Measurements from ENCODE around the gene SNAI1.
"Not testable (repeated sequence)": the region's sequence is repeated elsewhere in the genome, so short reads cannot be mapped to it uniquely, and the experiment has no call there.

The SNAI1 gene

DNA sequence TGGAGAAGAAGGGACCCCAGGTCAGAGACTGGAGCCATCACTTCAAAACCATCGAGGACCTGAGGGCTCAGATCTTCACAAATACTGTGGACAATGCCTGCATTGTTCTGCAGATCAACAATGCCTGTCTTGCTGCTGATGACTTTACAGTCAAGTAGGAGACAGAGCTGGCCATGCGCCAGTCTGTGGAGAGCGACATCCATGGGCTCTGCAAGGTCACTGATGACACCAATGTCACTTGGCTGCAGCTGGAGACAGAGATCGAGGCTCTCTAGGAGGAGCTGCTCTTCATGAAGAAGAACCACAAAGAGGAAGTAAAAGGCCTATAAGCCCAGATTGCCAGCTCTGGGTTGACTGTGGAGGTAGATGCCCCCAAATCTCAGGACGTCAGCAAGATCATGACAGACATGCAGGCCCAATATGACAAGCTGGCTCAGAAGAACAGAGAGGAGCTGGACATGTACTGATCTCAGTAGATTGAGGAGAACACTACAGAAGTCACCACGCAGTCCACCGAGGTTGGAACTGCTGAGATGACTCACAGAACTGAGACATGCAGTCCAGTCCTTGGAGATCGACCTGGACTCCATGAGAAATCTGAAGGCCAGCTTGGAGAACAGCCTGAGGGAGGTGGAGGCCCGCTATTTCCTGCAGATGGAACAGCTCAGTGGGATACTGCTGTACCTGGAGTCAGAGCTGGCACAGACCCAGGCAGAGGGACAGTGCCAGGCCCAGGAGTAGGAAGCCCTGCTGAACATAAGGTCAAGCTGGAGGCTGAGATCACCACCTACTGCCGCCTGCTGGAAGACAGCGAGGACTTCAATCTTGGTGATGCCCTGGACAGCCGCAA is 25.5 kb upstream of the SNAI1 start:
- in situ Hi-C loops (cut with MboI; ENCODE audit: low pct_unique_long_range_greater_than_20kb, low sequenced_read_pairs): not testable (repeated sequence)
- DNase-seq: peak; percentile 53

- no peak for DNase-seq
- in situ Hi-C loops (cut with MboI; ENCODE audit: low pct_unique_long_range_greater_than_20kb, low sequenced_read_pairs): no loop called here
Observed at GRCh38 chr20:49961413-49961812, 21.4 kb upstream of the SNAI1 start.

- DNase-seq: peak; percentile 75
- in situ Hi-C loops (cut with MboI; ENCODE audit: low pct_unique_long_range_greater_than_20kb, low sequenced_read_pairs): no loop called here
Observed at GRCh38 chr20:49964964-49965780, 17.6 kb upstream of the SNAI1 start.

GRCh38 chr20:49965781-49966305 is 16.9 kb upstream of the SNAI1 start:
- DNase-seq: no peak
- in situ Hi-C loops (cut with MboI; ENCODE audit: low pct_unique_long_range_greater_than_20kb, low sequenced_read_pairs): no loop called here

DNA sequence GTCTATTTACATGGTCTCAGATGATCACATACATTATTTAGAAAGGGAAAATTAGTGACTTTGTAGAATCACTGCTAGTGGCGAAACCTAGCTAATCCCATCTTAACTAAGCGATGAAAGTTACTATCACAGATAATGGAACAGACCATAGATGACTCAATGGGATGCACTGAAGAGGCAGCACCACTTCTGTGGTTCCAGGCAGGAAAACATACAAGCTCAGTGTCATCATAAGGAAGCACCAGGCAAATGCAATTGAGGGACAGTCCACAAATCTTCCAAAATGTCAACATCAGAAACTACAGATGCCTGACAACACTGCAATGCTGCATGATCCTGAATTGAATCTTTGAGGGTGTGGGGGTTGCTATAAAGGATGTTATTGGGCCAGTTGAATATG is 15.9 kb upstream of the SNAI1 start:
- no peak for DNase-seq
- in situ Hi-C loops (cut with MboI; ENCODE audit: low pct_unique_long_range_greater_than_20kb, low sequenced_read_pairs): no loop called here

DNA sequence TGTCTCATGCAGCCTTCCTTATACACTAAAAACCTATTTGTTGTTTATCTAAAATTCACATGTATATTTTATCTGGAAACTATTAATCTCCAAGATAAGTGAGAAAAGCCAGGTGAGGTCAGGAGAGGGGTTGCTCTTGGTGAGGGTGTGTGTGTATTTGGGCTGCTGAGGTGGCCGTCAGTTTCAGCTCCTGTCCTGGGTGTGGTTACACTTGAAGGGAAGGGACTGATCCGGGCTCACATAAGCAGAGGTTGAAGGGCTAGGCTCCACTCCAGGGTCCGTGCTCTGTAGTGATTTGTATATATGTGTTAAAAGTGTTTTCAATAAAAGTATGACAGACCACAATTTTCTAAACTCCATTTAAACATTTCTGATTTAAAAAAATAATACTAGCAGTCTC is 13.5 kb upstream of the SNAI1 start:
- no peak for DNase-seq

DNA sequence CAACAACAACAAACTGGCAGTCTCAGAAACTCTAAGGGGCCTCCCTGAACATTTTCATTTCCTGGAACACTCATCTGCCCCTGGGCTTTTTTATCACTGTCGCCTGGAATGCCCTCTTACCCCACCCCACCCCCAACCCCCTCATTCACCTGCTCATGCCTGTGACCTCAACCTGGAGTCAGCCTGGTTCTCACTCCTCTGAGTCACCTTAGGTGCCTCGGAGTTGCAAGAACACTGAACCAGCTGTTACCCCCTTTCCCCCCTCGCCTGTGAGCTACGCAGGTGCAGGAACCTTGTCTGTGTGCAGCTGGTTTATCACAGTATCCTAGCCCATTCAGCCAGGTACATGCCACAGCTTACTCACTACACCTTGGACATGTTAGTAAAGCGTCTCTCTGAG is 12.8 kb upstream of the SNAI1 start:
- no peak for DNase-seq
- in situ Hi-C loops (cut with MboI; ENCODE audit: low pct_unique_long_range_greater_than_20kb, low sequenced_read_pairs): no loop called here

More for the DNA sequence above, 13.5 kb upstream of the SNAI1 start:
- in situ Hi-C loops (cut with MboI; ENCODE audit: low pct_unique_long_range_greater_than_20kb, low sequenced_read_pairs): no loop called here

DNA sequence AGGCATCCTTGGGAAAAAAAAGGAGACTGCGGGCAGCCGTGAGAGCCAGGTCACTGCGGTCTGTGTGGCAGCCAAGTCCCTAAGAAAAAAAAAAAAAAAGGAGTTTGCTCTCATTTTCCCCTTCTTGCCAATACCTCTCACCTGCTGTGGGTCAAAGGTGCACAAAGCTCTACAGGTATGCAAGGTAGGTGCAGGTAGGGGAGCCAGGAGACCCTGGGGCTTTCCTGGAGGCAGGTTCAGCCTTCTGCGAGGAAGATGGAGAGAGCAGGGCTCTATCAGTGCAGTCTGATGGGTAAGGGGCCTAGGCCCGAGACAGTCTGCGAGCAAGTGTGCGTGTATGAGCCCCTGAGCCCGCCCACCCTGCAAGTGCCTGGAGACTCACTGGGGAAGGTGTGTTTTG is 12.3 kb upstream of the SNAI1 start:
- in situ Hi-C loops (cut with MboI; ENCODE audit: low pct_unique_long_range_greater_than_20kb, low sequenced_read_pairs): no loop called here
- no peak for DNase-seq

DNA sequence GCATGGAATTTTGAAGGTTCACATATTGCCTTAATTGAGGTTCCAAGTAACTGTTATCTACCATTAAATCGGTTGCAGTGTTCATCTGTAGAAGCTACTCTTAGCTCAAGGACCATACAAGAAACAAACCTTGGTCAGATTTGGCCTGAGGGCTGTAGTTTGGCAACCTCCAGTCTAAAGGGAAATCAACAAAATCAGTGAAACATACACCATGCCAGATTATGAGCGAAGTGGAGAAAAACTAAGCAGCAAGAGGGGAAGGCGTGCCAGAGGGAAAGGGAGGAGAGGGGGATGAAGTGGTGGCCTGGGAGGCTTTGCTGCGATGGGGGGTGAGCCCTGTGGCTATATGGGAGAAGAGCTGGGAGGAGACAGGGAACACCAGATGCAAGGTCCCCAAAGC is 8.8 kb upstream of the SNAI1 start:
- in situ Hi-C loops (cut with MboI; ENCODE audit: low pct_unique_long_range_greater_than_20kb, low sequenced_read_pairs): no loop called here
- DNase-seq: no peak

GRCh38 chr20:49976542-49976941 is 6.2 kb upstream of the SNAI1 start:
- no peak for DNase-seq
- in situ Hi-C loops (cut with MboI; ENCODE audit: low pct_unique_long_range_greater_than_20kb, low sequenced_read_pairs): no loop called here

GRCh38 chr20:49977740-49978139 is 5.0 kb upstream of the SNAI1 start:
- DNase-seq; in situ Hi-C loops (cut with MboI; ENCODE audit: low pct_unique_long_range_greater_than_20kb, low sequenced_read_pairs): not testable (repeated sequence)

GRCh38 chr20:49978685-49979029 is 4.1 kb upstream of the SNAI1 start:
- no peak for DNase-seq
- in situ Hi-C loops (cut with MboI; ENCODE audit: low pct_unique_long_range_greater_than_20kb, low sequenced_read_pairs): no loop called here

DNA sequence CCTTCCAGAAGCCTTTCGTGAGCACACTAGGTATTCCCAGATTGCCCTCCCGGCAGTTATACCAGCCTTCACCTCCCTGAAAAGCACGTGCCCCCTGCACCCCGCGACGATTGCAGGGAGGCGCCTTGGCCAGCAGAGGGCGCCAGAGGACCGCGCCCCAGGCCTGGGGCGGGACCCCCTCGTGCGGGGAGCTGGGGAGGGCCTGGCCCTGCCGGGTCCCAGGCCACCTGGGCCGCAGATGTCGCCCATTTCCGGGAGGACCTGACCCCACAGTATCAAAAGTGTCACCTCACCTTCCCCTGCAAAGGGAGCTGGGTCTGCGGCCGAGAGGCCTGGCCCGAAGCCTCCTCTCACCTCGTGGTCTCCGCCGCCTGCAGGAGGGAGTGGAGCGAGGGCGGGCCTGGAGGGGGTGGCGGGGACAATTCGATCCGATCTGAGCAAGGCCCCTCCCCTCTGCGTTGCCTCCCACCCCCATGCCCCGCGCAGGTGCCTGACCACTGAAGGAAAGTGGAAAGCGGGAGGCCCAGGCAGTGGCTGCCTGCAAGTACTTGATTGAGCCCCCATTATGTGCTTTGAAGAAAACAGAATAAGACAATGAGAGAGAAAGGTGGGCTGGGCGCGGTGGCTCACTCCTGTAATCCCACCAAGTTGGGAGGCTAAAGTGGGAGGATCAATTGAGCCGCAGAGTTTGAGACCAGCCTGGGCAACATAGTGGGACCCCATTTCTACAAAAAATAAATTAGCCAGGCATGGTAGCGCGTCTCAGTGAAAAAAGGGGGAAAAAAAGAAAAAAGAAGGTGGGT is 3.5 kb upstream of the SNAI1 start:
- DNase-seq: peak; percentile 81
- in situ Hi-C loops (cut with MboI; ENCODE audit: low pct_unique_long_range_greater_than_20kb, low sequenced_read_pairs): no loop called here

- in situ Hi-C loops (cut with MboI; ENCODE audit: low pct_unique_long_range_greater_than_20kb, low sequenced_read_pairs): no loop called here
- DNase-seq: no peak
Observed at GRCh38 chr20:49980140-49981008, 2.4 kb upstream of the SNAI1 start.

DNA sequence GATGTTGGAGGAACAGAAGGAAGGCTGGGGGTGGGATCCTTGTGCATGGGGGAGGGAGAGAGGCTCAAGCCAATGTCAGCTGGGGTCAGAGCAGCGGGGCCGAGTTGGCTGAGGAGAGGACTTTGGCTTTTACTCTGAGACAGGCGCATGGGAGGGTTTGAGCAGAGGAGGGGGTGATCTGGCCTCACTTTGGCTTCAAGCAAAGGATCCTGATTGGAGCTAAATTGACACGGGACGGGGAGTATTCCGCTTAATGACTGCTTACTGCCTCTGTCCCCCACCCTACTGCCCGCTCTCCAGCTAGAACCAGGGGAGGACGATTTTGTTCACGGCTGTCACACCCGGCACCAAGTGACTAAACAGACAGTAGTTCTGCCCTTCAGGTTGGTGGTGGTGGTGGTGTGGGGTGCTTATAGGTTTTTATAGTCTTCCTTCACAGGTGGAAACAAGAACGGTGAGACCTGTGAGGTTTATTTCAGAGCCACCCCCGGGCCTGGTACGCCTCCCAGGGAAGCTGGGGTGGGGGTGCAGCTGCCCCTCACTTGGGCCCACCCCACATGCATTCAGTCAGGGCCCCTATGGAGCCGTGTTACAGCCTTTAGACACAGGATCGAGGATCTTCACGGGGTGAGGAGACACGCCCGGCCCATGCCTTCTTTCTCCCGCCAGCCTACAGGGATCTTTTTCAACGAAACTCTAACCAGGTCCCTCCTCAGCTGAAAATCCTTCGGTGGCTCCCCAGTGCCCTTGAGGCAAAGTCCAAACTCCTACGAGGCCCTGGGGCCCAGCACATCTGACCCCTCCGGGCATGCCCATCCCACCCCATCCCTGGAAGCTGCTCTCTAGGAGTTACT is 1.3 kb upstream of the SNAI1 start:
- DNase-seq: no peak
- in situ Hi-C loops (cut with MboI; ENCODE audit: low pct_unique_long_range_greater_than_20kb, low sequenced_read_pairs): no loop called here

GRCh38 chr20:49982072-49982345 is 771 bp upstream of the SNAI1 start:
- in situ Hi-C loops (cut with MboI; ENCODE audit: low pct_unique_long_range_greater_than_20kb, low sequenced_read_pairs): no loop called here

GRCh38 chr20:49983123-49983847 is 505 bp downstream of the SNAI1 start:
- in situ Hi-C loops (cut with MboI; ENCODE audit: low pct_unique_long_range_greater_than_20kb, low sequenced_read_pairs): no loop called here
- DNase-seq: no peak

More at GRCh38 chr20:49982072-49982345, 771 bp upstream of the SNAI1 start:
- DNase-seq: no peak

All from KBM-7 (cell line).